ENCODE results near the gene FGD4.

The FGD4 gene

GRCh38 chr12:32612658-32613614 lies 213.6 kb downstream of the FGD4 start:
- DNase-seq, result no peak

- no peak for DNase-seq
These were observed 216.1 kb downstream of the FGD4 start for GRCh38 chr12:32615441-32615840.

GRCh38 chr12:32617534-32617933 lies 218.2 kb downstream of the FGD4 start:
- no peak for DNase-seq

GRCh38 chr12:32618115-32618514 lies 218.8 kb downstream of the FGD4 start:
- no peak for DNase-seq

GRCh38 chr12:32627976-32628375 lies 228.6 kb downstream of the FGD4 start:
- no peak for DNase-seq

- DNase-seq, result no peak
These were observed 242.0 kb downstream of the FGD4 start for GRCh38 chr12:32641287-32641901.

GRCh38 chr12:32644431-32644830 lies 245.1 kb downstream of the FGD4 start:
- no peak for DNase-seq

- DNase-seq, result no peak
These were observed 247.9 kb downstream of the FGD4 start for GRCh38 chr12:32647275-32647674.

GRCh38 chr12:32650508-32650907 lies 251.2 kb downstream of the FGD4 start:
- DNase-seq, result no peak

GRCh38 chr12:32651151-32651955 lies 252.0 kb downstream of the FGD4 start:
- DNase-seq, result no peak

GRCh38 chr12:32651956-32652210 lies 252.5 kb downstream of the FGD4 start:
- DNase-seq, result no peak

- no peak for DNase-seq
These were observed 260.6 kb downstream of the FGD4 start for GRCh38 chr12:32659908-32660440.

- DNase-seq, result no peak
These were observed 262.3 kb downstream of the FGD4 start for GRCh38 chr12:32661706-32662105.

- DNase-seq, result no peak
These were observed 263.3 kb downstream of the FGD4 start for GRCh38 chr12:32662665-32663064.

- DNase-seq, result no peak
These were observed 266.7 kb downstream of the FGD4 start for GRCh38 chr12:32666018-32666417.

- no peak for DNase-seq
These were observed 270.2 kb downstream of the FGD4 start for GRCh38 chr12:32669584-32669983.

GRCh38 chr12:32671930-32672780 lies 272.8 kb downstream of the FGD4 start:
- peak; percentile 85 for DNase-seq

GRCh38 chr12:32679091-32679919 lies 279.9 kb downstream of the FGD4 start, which contains the start of gene DNM1L:
DNM1L (plus strand) TSS chr12:32679301; CDS start chr12:32679364, 63 bp downstream.
- peak; percentile 96 for DNase-seq

- DNase-seq, result no peak
These were observed 280.5 kb downstream of the FGD4 start for GRCh38 chr12:32679920-32680237.

- DNase-seq, result no peak
These were observed 281.4 kb downstream of the FGD4 start for GRCh38 chr12:32680787-32681186.

- DNase-seq, result no peak
These were observed 281.9 kb downstream of the FGD4 start for GRCh38 chr12:32681272-32681671.

- no peak for DNase-seq
These were observed 287.0 kb downstream of the FGD4 start for GRCh38 chr12:32686340-32686739.
